ENCODE results near the gene CYP2J2. TPM values are rescaled to one million over a fixed set of nuclear protein-coding genes. Genes with fewer than 3 reads are reported as not detected.

The CYP2J2 gene
- total RNA-seq, 1 donor from 2014 or later = 1.0 TPM

DNA sequence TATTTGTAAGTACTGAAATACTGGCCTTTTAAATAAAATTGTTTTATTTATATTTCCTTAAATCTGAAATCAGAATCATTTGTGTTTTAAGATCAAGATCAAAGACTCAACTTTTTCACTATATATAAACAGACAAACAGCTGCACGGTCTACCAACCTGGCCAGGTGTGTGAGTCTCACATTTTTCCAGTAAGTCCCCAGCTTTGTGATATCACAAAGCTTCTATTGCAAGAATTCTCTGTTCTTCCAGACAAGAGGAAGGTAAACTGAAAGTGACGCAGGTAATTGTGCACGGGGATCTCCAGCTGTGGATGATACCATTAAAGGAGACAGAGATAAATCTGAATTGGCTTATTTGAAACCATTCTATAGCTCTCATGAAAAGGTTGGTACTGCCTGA, 41.2 kb upstream of the CYP2J2 start:
- TF ChIP-seq, protein P1, sequence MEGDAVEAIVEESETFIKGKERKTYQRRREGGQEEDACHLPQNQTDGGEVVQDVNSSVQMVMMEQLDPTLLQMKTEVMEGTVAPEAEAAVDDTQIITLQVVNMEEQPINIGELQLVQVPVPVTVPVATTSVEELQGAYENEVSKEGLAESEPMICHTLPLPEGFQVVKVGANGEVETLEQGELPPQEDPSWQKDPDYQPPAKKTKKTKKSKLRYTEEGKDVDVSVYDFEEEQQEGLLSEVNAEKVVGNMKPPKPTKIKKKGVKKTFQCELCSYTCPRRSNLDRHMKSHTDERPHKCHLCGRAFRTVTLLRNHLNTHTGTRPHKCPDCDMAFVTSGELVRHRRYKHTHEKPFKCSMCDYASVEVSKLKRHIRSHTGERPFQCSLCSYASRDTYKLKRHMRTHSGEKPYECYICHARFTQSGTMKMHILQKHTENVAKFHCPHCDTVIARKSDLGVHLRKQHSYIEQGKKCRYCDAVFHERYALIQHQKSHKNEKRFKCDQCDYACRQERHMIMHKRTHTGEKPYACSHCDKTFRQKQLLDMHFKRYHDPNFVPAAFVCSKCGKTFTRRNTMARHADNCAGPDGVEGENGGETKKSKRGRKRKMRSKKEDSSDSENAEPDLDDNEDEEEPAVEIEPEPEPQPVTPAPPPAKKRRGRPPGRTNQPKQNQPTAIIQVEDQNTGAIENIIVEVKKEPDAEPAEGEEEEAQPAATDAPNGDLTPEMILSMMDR (IDR thresholded peaks at IDR 0.05; ENCODE audit: unreplicated experiment) = no peak
- H3K4me3 Mint-ChIP-seq (ENCODE audit: low read depth) = no peak overlapping the region
- no peaks in the 10 kb centered on the region for H3K36me3 Mint-ChIP-seq (ENCODE audit: insufficient read depth)
- no peak overlapping the region for H3K27ac Mint-ChIP-seq
- no peak for DNase-seq (ENCODE audit: low spot score, unreplicated experiment)
- H3K9me3 Mint-ChIP-seq (ENCODE audit: low read depth) = no peaks in the 10 kb centered on the region
- peaks cover 11% of the 10 kb centered on the region for H3K27me3 Mint-ChIP-seq
- peaks cover 8% of the 10 kb centered on the region for H3K4me1 Mint-ChIP-seq (ENCODE audit: low read depth)

DNA sequence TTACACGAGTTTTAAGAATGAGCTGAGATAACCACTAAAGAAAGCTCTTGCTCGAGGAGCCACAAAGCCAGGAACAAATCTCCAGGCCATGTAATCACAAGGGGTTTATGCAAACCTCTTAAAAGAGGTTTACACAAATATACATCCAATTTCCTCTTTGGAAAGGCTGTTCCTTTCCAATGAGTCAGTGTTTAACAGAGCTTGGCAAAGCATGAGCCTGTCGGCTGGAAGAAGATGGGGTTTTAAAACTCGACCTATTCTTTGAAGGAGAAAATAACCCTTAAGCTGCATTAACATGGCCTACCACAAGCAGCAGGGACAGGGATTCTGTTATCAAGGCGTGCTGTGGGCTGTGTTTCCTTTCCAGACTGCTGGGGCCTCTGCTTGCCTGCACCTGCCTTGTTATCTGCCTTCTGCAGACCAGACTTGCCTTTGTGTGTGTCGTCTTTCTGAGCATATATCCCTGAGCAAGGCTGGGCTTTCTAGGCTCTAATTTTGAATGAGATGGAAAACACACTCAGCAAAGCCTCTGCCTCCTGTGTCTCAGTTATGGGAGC, 40.6 kb upstream of the CYP2J2 start:
- Mint-ChIP-seq H3K4me1 (ENCODE audit: low read depth) (peaks cover 8% of the 10 kb centered on the region), H3K27ac (no peak overlapping the region), H3K9me3 (ENCODE audit: low read depth) (no peaks in the 10 kb centered on the region)

DNA sequence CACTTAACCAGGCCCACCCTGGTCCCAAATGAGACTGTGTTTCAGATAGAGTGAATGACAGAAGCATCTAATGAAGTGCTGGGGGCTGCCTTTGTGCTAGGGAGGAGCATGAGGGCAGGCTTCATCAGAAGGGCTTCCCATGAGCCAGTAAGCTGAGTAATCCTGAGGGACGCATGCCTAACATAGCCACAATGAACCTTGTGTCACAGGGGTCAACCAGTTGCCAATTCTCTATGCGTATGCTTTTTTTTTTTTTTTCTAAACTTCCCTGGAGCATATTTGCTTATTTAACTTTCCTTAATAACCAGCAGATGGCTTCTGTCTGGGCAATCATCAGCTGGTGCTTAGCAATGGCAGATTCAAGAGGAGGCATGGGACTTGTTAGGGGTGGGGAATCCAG, 25.5 kb upstream of the CYP2J2 start:
- no peaks in the 10 kb centered on the region for H3K36me3 Mint-ChIP-seq (ENCODE audit: insufficient read depth)
- DNase-seq (ENCODE audit: low spot score, unreplicated experiment) = no peak
- H3K9me3 Mint-ChIP-seq (ENCODE audit: low read depth) = no peaks in the 10 kb centered on the region
- H3K4me1 Mint-ChIP-seq (ENCODE audit: low read depth) = no peaks in the 10 kb centered on the region
- no peak overlapping the region for H3K27ac Mint-ChIP-seq
- H3K4me3 Mint-ChIP-seq (ENCODE audit: low read depth) = no peak overlapping the region
- H3K27me3 Mint-ChIP-seq = peaks cover 4% of the 10 kb centered on the region
- TF ChIP-seq, protein P1 (IDR thresholded peaks at IDR 0.05; ENCODE audit: unreplicated experiment) = no peak

More for the DNA sequence above, 40.6 kb upstream of the CYP2J2 start:
- Mint-ChIP-seq H3K36me3 (ENCODE audit: insufficient read depth) (no peaks in the 10 kb centered on the region), H3K27me3 (peaks cover 8% of the 10 kb centered on the region), H3K4me3 (ENCODE audit: low read depth) (no peak overlapping the region)
- DNase-seq (ENCODE audit: low spot score, unreplicated experiment) = no peak
- TF ChIP-seq, protein P1 (IDR thresholded peaks at IDR 0.05; ENCODE audit: unreplicated experiment) = no peak

DNA sequence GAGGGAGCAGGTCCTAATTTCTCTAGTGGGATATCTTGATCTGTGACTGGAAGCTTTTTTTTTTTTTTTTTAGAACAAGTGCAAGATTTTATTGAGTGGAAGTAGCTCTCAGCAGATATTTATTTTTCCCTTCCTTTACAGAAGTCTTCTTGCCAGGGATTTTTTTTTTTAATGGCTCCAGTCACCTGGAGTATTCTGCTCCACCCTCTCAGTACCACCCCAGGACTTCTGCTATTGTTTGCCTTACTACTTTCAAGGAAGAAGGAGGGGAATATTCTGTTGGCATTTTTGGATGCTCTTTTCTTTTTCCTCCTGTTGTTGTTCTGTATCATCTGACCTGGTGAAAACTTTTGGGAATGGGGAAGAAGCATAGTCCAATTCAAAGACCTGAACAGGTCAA, 23.1 kb upstream of the CYP2J2 start:
- Mint-ChIP-seq H3K4me1 (ENCODE audit: low read depth) (no peaks in the 10 kb centered on the region), H3K27me3 (peaks cover 4% of the 10 kb centered on the region), H3K9me3 (ENCODE audit: low read depth) (no peaks in the 10 kb centered on the region), H3K36me3 (ENCODE audit: insufficient read depth) (no peaks in the 10 kb centered on the region), H3K27ac (no peak overlapping the region), H3K4me3 (ENCODE audit: low read depth) (no peak overlapping the region)
- DNase-seq (ENCODE audit: low spot score, unreplicated experiment) = no peak
- TF ChIP-seq, protein P1 (IDR thresholded peaks at IDR 0.05; ENCODE audit: unreplicated experiment) = no peak

DNA sequence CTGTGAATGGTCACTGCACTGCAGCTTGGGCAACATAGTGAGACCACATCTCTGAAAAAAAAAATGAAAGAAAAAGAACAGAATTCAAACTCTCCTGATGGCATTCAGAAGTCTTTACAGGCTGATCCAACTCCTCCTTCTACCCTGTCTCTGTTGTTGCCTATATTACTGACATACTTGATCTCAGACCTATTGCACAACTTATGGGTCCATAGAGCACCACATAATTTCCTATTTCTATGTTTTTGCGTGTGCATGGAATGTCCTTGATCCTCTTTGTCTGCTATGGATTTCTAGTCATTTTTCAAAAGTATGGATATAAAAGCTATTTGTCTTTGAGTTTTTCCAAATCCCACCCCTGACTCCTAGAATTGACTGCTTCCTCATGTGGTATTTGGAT, 22.4 kb upstream of the CYP2J2 start:
- no peak for DNase-seq (ENCODE audit: low spot score, unreplicated experiment)
- Mint-ChIP-seq H3K27ac (no peak overlapping the region), H3K4me1 (ENCODE audit: low read depth) (no peaks in the 10 kb centered on the region), H3K27me3 (peaks cover 4% of the 10 kb centered on the region), H3K9me3 (ENCODE audit: low read depth) (no peaks in the 10 kb centered on the region), H3K36me3 (ENCODE audit: insufficient read depth) (no peaks in the 10 kb centered on the region), H3K4me3 (ENCODE audit: low read depth) (no peak overlapping the region)
- TF ChIP-seq, protein P1 (IDR thresholded peaks at IDR 0.05; ENCODE audit: unreplicated experiment) = no peak
